T-helper 17 cell (primary cell): ENCODE results near the gene RNU5D-1. TPM values are rescaled to one million over a fixed set of nuclear protein-coding genes. Genes with fewer than 3 reads are reported as not detected.
"Not testable (repeated sequence)": the region's sequence is repeated elsewhere in the genome, so short reads cannot be mapped to it uniquely, and the experiment has no call there.

ENCODE experiments used
- ATAC-seq: fragments of 150-1000 bp; cut with Tn5 transposase; 2 replicates; pipeline ENCODE4 v1.10.0; 2021; ENCODE audit warnings: mild to moderate bottlenecking, moderate library complexity
- DNase-seq, 3 donors: peaks; one replicate each; pipeline versions ENCODE4 v3.0.0 to v3.0.0-alpha.2; 2020 to 2021
- H3K9me3 ChIP-seq: one replicate; pipeline ENCODE4 v1.7.0; 2013; ENCODE audit warnings: low read length, mild to moderate bottlenecking; ENCODE audit not compliant: control insufficient read depth, poor library complexity, severe bottlenecking
- H3K27ac Mint-ChIP-seq: one replicate; pipeline ENCODE4 v1.8.0; 2022; ENCODE audit warnings: mild to moderate bottlenecking, moderate library complexity, mixed read lengths
- H3K27me3 Mint-ChIP-seq: one replicate; pipeline ENCODE4 v1.8.0; 2022; ENCODE audit warnings: mixed read lengths
- H3K36me3 Mint-ChIP-seq: one replicate; pipeline ENCODE4 v1.8.0; 2022; ENCODE audit warnings: low read depth, mixed read lengths
- H3K4me1 Mint-ChIP-seq: one replicate; pipeline ENCODE4 v1.8.0; 2022; ENCODE audit warnings: mild to moderate bottlenecking, mixed read lengths
- H3K4me3 Mint-ChIP-seq: one replicate; pipeline ENCODE4 v1.8.0; 2022; ENCODE audit warnings: mild to moderate bottlenecking, moderate library complexity, mixed read lengths
- total RNA-seq, 4 donors: library from RNA in 2 of 4; stranded (reverse) in 2 of 4; gene quantifications; one replicate each; pipeline ENCODE4 v1.2.3 and lab custom pipeline; 2022 to 2026

RNU5D-1 gene
- total RNA-seq, 2 donors from 2014 or later, result not detected

DNA sequence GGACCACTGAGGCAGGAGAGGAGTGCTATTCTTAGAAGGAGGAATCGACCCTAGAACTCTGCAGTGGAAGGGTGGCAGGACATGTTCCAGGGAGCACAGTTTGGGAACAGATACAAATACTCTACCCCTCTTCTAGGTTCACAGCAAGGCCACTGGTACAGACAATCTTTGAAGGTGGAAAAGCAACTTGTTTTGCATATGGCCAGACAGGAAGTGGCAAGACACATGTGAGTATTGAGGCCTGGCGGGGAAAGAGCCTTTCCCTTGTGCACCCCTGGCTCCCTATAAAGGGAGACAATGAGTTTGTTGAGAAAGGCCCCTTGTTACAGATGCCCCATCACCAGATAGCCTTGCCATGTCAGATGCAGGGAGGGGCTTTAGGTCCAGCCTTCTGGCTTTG is 26.4 kb upstream of the RNU5D-1 start:
- Mint-ChIP-seq H3K27me3 (no peaks in the 10 kb centered on the region), H3K4me3 (no peak overlapping the region), H3K27ac (no peak overlapping the region), H3K4me1 (peaks cover 2% of the 10 kb centered on the region), H3K36me3 (no peaks in the 10 kb centered on the region)
- DNase-seq (no peak), ATAC-seq (no peak)
- H3K9me3 ChIP-seq, result no peaks in the 10 kb centered on the region

DNA sequence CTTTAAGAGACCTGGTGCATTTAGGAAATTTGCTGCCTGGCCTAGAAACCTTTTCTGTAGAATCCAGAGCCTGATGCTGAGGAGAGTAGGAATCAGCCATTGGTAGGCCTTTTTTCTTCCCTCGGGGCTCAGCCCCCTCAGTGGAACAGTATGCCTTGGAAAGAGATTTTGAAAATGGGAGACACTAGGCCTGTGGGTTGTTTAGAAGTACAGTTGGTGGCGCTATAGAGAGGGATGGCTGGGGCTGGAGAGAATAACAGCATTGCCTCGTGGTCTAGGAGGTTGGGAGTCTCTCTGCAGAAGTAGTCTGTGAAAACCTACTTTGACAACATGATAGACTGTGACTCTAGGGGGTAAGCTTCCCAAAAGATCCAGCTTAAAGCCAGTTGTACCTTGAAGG is 16.9 kb upstream of the RNU5D-1 start:
- peaks cover 2% of the 10 kb centered on the region for H3K4me1 Mint-ChIP-seq
- no peaks in the 10 kb centered on the region for H3K27me3 Mint-ChIP-seq
- no peak overlapping the region for H3K4me3 Mint-ChIP-seq
- H3K27ac Mint-ChIP-seq, result no peak overlapping the region
- ATAC-seq, result no peak
- no peak for DNase-seq
- no peaks in the 10 kb centered on the region for H3K9me3 ChIP-seq
- H3K36me3 Mint-ChIP-seq, result no peaks in the 10 kb centered on the region

DNA sequence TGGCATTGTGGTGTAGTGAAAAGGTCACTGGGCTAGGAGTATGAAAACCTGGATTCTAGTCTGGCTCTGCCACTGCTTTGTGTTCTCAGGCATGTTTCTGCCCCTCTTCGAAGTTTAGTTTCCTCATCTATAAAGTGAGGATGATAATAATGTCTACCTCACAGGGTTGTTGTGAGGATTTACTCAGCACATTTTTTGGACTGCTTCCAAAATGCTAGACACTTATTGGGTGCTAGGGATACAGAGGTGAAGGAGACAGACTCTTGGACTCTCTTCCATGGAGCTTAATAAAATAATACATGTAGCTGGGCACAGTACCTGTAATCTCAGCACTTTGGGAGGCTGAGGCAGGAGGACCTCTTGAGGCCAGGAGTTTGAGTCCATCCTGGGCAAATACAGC is 12.2 kb upstream of the RNU5D-1 start:
- no peaks in the 10 kb centered on the region for H3K9me3 ChIP-seq
- DNase-seq (no peak), ATAC-seq (no peak)
- peak overlapping the region; percentile 61 for H3K27ac Mint-ChIP-seq
- no peaks in the 10 kb centered on the region for H3K36me3 Mint-ChIP-seq
- H3K27me3 Mint-ChIP-seq, result no peaks in the 10 kb centered on the region
- no peak overlapping the region for H3K4me3 Mint-ChIP-seq
- H3K4me1 Mint-ChIP-seq, result peaks cover 6% of the 10 kb centered on the region

DNA sequence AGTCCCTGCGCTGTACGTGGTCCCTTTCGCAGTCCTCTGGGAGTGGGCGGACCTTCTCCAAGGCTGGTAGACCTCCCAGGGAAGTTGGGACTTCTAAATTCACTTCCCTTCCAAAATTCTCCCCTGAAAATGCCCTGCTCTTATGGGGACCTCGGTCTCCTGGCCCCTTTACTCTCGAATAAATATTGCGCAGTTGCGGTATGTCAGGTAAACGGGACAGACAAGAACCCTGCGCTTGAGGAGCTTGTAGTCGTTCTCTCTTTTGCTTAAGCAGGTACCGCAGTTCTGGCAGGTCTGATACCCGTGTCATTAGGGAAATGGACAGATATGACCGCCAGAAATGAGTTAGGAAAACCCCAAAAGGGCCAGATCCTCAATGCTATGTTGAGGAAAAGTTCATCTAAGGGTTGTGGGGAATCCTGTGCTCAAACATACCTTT is 9.2 kb upstream of the RNU5D-1 start:
- peaks cover 6% of the 10 kb centered on the region for H3K4me1 Mint-ChIP-seq
- H3K27me3 Mint-ChIP-seq, result no peaks in the 10 kb centered on the region
- peaks cover 4% of the 10 kb centered on the region for H3K36me3 Mint-ChIP-seq
- DNase-seq, result no peak
- peak overlapping the region; percentile 87 for H3K4me3 Mint-ChIP-seq
- ATAC-seq, result no peak
- peak overlapping the region; percentile 91 for H3K27ac Mint-ChIP-seq
- no peaks in the 10 kb centered on the region for H3K9me3 ChIP-seq

DNA sequence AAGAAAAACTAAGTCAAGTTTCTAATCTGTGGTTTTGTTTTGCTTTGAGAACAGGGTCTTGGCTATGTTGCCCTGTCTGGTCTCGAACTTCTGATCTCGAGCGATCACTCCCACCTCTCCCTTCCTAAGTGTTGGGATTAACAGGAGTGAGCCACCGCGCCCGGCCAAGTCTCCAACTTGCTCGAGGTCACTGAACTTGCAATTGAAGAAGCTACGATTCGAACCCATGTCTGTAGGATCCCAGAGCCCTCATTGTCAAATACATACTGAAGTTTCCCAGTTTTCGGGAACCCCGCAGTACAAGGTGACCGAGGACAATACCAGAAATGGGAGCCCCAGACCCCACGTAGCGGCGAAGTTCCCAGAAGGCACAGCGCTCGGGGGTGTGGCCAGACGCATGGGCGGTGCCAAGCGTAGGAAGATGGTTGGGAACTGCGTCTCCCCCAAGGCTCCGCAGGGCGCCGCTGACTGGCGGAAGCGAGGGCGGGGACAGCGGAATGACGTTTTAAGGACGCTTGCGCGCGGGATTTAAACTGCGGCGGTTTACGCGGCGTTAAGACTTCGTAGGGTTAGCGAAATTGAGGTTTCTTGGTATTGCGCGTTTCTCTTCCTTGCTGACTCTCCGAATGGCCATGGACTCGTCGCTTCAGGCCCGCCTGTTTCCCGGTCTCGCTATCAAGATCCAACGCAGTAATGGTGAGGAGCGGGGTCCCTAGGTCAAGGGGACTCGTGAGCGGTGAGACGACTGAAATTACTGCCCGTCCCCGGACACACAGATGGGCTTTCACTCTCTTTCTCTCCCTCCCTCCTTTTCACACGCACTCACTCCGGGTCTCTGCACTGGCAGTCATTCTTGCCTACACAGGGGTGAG is 8.6 kb upstream of the RNU5D-1 start, which contains the start of gene KIF2C:
TSS of gene KIF2C (plus strand) at position 531 of the 872 bp plus-strand sequence. CDS start at position 627, 96 bp downstream.
- no peaks in the 10 kb centered on the region for H3K9me3 ChIP-seq
- peaks cover 4% of the 10 kb centered on the region for H3K36me3 Mint-ChIP-seq

DNA sequence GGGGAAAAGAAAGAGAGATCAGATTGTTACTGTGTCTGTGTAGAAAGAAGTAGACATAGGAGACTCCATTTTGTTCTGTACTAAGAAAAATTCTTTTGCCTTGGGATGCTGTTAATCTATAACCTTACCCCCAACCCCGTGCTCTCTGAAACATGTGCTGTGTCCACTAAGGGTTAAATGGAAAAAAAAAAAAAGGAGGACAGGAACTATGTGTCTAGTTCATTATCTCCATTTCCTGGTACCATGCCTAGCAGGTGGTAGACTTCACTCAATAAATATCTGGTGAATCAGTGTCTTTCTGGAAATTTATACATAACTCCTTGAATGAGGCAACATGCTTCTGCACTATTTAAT is 8.0 kb upstream of the RNU5D-1 start:
- DNase-seq, H3K27me3 Mint-ChIP-seq, H3K9me3 ChIP-seq, H3K4me1 Mint-ChIP-seq, H3K36me3 Mint-ChIP-seq: not testable (repeated sequence)
- H3K27ac Mint-ChIP-seq, result peak overlapping the region; percentile 91
- peak overlapping the region; percentile 87 for H3K4me3 Mint-ChIP-seq
- ATAC-seq, result peak; percentile 4

More for the DNA sequence above, 8.6 kb upstream of the RNU5D-1 start, which contains the start of gene KIF2C:
- Mint-ChIP-seq H3K27me3 (no peaks in the 10 kb centered on the region), H3K27ac (peak within 1 kb of the TSS; percentile 91), H3K4me1 (peaks cover 6% of the 10 kb centered on the region), H3K4me3 (peak within 1 kb of the TSS; percentile 87)
- peak; percentile 100 for ATAC-seq
- peak; percentile 92 to 94 (median 94) for DNase-seq

DNA sequence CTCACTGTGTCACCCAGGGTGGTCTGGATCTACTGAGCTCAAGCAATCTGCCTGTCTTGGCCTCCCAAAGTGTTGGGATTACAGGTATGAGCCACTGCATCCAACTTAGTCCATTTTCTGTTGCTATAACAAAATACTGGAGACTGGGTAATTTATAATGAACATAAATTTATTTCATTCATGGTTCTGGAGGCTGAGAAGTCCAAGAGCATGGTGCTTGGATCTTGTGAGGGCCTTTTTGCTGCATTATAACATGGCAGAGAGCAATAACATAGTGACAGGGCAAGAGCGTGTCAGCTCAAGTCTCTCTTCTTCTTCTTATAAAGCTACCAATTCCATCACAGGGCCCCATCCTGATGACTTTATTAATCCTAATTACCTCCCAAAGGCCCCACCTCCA is 5.0 kb upstream of the RNU5D-1 start:
- Mint-ChIP-seq H3K27me3 (no peaks in the 10 kb centered on the region), H3K4me1 (peaks cover 15% of the 10 kb centered on the region), H3K36me3 (peaks cover 4% of the 10 kb centered on the region), H3K27ac (peak overlapping the region; percentile 54), H3K4me3 (no peak overlapping the region)
- ATAC-seq (no peak), DNase-seq (no peak)
- H3K9me3 ChIP-seq, result no peaks in the 10 kb centered on the region

DNA sequence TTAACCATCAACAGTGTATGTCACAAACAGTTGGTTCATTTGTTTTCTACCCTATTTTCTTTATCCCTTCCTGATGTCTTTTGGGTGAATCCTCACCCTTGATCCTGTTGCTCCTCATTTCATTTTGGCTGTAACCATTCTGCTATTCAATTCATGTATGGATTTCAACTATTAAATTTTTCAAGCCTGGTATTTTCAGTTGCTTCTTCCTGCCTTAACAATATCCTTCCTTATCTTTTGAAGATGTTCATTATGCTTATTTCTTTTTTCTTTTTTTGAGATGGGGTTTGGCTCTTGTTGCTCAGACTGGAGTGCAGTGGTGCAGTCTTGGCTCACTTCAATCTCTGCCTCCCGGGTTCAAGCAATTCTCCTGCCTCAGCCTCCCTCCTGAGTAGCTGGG is 2.8 kb upstream of the RNU5D-1 start:
- ATAC-seq (no peak), DNase-seq (no peak)
- peak overlapping the region; percentile 14 for H3K27ac Mint-ChIP-seq
- no peaks in the 10 kb centered on the region for H3K27me3 Mint-ChIP-seq
- H3K4me1 Mint-ChIP-seq, result peaks cover 22% of the 10 kb centered on the region
- H3K9me3 ChIP-seq, result no peaks in the 10 kb centered on the region
- H3K4me3 Mint-ChIP-seq, result no peak overlapping the region
- H3K36me3 Mint-ChIP-seq, result peaks cover 4% of the 10 kb centered on the region

DNA sequence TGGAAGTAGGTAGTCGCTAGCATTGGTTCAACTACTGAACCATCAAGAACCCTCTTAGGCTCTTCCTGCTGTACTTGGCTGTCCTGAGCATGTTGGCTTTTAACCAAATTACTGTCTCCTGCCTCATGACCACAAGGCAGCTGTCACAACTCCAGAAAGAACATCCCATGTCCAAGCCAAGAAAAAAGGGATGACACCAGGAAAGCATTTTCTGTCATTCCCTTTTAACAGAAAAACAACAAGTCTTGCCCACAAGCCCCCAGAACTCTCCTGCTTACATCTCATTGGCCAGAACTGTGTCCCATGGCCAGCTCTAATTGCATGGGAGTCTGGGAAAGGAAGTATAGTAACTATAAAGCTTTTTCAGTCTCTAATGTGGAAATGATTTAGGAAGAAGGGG is 2.4 kb upstream of the RNU5D-1 start:
- H3K27ac Mint-ChIP-seq, result no peak overlapping the region
- peaks cover 4% of the 10 kb centered on the region for H3K36me3 Mint-ChIP-seq
- no peaks in the 10 kb centered on the region for H3K27me3 Mint-ChIP-seq
- no peaks in the 10 kb centered on the region for H3K9me3 ChIP-seq
- peaks cover 22% of the 10 kb centered on the region for H3K4me1 Mint-ChIP-seq
- DNase-seq (no peak), ATAC-seq (no peak)
- no peak overlapping the region for H3K4me3 Mint-ChIP-seq

DNA sequence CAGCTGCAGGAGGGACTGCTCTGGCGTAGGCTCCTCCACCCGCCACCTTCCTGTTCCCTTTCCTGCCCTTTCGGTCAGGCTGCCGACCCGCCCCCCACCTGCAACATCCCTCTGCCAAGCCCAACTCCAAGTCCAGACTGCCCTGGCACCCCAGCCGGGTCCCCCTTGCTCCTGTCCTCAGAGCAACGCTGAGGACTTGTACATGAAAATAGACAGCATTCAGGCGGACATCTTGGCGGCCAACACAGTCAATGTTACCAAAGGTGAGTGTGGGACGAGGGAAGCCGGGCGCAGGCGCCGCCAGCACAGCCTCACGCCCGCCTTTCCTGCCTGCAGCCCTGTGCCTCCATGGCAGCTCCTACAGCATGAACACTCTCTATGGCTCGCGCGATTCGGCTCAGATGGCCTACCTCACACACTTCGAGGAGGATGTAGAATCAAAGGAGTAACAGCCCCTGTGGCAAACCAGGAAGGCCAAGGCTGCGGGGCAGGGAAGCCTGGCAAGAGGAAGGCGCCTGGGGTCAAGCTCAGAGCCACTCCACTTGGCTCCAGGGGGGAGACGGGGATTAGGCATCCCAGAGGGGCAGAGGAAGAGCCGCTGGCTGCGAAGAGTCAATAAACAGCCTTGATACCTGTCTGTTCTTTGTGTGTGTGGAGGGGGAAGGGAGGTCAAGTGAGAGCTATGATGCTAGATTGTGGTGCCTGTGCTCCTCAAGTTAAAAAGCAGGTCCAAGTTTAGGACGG is 5.8 kb downstream of the RNU5D-1 start:
- H3K4me1 Mint-ChIP-seq, result peaks cover 48% of the 10 kb centered on the region
- H3K27ac Mint-ChIP-seq, result peak overlapping the region; percentile 89
- no peak for DNase-seq
- H3K36me3 Mint-ChIP-seq, result no peaks in the 10 kb centered on the region
- no peaks in the 10 kb centered on the region for H3K27me3 Mint-ChIP-seq
- no peak for ATAC-seq
- H3K9me3 ChIP-seq, result no peaks in the 10 kb centered on the region
- peak overlapping the region; percentile 80 for H3K4me3 Mint-ChIP-seq

DNA sequence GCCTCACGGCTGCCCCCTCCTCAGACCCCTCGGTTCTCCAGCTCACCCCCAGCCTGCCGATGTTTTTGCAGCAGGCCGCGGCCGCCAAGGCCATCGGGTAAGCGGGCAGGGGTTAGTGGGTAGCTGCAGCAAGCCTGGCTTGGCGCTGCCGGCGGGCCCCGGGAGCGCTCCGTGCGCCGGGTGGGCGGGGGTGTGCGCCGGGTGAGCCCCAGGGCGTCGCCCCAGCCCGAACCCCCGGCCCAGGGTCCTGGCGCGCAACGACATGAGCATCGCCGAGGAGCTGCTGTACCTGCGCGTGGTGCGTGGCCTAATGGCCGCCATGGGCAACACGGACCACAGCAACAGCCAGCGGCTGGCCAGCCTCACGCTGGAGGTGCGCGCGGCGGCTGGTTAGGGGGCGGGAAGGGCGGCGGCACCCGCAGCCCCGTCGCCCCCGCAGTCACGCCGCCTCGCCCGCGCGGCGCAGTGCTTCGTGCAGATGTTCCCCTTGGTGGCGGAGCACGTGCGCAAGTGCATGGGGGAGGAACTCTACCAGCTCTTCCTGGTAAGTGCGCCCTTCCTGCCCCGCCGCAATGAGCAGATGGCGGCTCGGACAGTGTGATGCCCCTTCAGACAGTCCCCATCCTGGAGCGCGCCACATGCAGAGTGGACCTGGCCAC is 6.5 kb downstream of the RNU5D-1 start:
- ATAC-seq (no peak), DNase-seq (no peak)
- H3K27ac Mint-ChIP-seq, result peak overlapping the region; percentile 89
- H3K9me3 ChIP-seq, result no peaks in the 10 kb centered on the region
- peak overlapping the region; percentile 91 for H3K4me3 Mint-ChIP-seq
- H3K36me3 Mint-ChIP-seq, result no peaks in the 10 kb centered on the region
- peaks cover 51% of the 10 kb centered on the region for H3K4me1 Mint-ChIP-seq
- no peaks in the 10 kb centered on the region for H3K27me3 Mint-ChIP-seq

DNA sequence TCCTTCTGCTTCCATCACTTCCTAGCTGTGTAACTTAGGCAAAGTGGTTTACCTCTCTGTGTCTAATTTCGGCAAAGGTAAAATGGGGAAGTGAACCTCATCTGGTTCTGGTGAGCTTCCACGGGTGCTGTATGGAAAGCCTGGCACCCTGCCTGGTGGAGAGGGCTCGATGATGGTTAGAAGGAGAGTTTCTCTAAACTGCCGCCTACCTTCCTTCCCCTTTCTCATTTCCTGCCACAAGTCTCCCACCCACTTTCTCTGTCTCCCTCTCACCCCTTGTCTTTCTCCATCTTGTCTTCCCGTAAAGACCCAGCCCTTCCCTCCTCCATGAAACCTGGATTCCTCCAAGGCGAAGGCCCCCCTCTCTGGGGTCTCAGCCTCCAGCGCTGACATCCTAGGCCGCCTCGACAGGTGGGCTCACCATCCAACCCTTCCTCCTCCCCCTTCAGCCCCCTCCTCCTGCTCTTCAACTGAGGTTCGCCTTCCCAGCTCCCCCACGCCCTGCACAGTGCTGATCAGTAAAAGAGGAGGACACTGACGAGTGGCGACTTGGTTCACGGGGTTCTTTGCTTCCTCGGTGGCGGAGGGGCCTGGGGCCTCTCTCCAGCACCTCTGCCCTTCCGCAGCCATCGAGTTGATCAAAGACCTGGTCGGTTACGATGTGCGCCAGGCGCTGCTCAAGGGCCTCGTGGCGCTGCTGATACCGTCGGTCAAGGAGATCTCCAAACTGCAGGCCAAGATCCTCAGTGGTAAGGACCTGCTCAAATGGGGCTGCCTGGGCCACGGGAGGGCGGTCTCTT is 7.3 kb downstream of the RNU5D-1 start:
- peak overlapping the region; percentile 91 for H3K4me3 Mint-ChIP-seq
- H3K9me3 ChIP-seq, result no peaks in the 10 kb centered on the region
- ATAC-seq (no peak), DNase-seq (no peak)
- peaks cover 51% of the 10 kb centered on the region for H3K4me1 Mint-ChIP-seq
- no peaks in the 10 kb centered on the region for H3K27me3 Mint-ChIP-seq
- H3K36me3 Mint-ChIP-seq, result no peaks in the 10 kb centered on the region
- peak overlapping the region; percentile 79 for H3K27ac Mint-ChIP-seq
